ENCODE data around the gene LARP1B. TPM values are rescaled to one million over a fixed set of nuclear protein-coding genes. Genes with fewer than 3 reads are reported as not detected.

The LARP1B gene
- polyA plus RNA-seq, 1 donor = 25.8 TPM

Other genes with a start within 250 kb of the LARP1B start
- 36.7 TPM for gene PLK4, start 180.4 kb upstream of the LARP1B start, polyA plus RNA-seq (ENCODE audit: insufficient read length)
- gene MFSD8, start 96.1 kb upstream of the LARP1B start, polyA plus RNA-seq (ENCODE audit: insufficient read length) = 36.0 TPM
- 21.0 TPM for gene ABHD18, start 95.9 kb upstream of the LARP1B start, polyA plus RNA-seq (ENCODE audit: insufficient read length)
- gene PGRMC2, start 226.5 kb downstream of the LARP1B start, polyA plus RNA-seq (ENCODE audit: insufficient read length) = 127 TPM

All from left kidney (tissue), 1 donor.